ENCODE measurements around the gene ZNF385A. TPM values are rescaled to one million over a fixed set of nuclear protein-coding genes. Genes with fewer than 3 reads are reported as not detected.

ZNF385A gene, protein sequence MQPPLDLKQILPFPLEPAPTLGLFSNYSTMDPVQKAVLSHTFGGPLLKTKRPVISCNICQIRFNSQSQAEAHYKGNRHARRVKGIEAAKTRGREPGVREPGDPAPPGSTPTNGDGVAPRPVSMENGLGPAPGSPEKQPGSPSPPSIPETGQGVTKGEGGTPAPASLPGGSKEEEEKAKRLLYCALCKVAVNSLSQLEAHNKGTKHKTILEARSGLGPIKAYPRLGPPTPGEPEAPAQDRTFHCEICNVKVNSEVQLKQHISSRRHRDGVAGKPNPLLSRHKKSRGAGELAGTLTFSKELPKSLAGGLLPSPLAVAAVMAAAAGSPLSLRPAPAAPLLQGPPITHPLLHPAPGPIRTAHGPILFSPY
- 10 to 100 TPM in 3 of 4 donors, 1 to 10 TPM in 1; 9.0 to 19.8 (median 13.5) TPM for total RNA-seq

DNA sequence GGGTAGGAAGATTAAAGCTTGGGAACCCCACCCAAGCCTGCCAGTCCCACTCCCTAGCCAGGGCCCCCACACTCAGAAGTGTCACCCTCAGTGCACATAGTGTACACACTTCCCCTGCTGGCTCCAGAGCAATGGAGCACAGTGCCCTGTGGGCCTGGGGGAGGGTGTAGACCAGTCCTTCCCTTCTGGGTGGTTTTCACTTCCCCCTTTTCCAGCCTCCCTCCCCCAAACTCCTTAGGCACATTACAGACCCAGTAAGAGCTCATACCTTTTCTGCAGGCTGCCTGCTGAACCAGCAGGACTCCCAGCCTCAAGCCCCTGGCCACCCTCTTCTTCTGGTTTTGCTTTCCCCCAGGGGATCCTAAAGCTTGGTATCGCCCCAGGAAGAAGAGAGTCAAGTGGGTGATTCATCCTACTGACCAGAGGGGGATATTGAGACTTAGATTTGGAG is at the start of gene ZNF385A:
ZNF385A (minus strand) TSS at position 143 of the 451 bp plus-strand sequence. CDS start 219 bp downstream, outside the sequence.
- peaks cover 0 to 22% (median 7%) of the 10 kb centered on the region in 4 donors for H3K4me1 ChIP-seq
- H3K9me3 ChIP-seq: no peaks in the 10 kb centered on the region
- H3K4me3 ChIP-seq: peak within 1 kb of the TSS in 1 of 4 donors; percentile 16
- 77 to 100% methylated on average over 1 of the region's 1 CpG for WGBS, 2 donors
- peak in 1 of 2 donors; percentile 8 for TF ChIP-seq EP300 (IDR thresholded peaks at IDR 0.05)
- TF ChIP-seq, protein P1, sequence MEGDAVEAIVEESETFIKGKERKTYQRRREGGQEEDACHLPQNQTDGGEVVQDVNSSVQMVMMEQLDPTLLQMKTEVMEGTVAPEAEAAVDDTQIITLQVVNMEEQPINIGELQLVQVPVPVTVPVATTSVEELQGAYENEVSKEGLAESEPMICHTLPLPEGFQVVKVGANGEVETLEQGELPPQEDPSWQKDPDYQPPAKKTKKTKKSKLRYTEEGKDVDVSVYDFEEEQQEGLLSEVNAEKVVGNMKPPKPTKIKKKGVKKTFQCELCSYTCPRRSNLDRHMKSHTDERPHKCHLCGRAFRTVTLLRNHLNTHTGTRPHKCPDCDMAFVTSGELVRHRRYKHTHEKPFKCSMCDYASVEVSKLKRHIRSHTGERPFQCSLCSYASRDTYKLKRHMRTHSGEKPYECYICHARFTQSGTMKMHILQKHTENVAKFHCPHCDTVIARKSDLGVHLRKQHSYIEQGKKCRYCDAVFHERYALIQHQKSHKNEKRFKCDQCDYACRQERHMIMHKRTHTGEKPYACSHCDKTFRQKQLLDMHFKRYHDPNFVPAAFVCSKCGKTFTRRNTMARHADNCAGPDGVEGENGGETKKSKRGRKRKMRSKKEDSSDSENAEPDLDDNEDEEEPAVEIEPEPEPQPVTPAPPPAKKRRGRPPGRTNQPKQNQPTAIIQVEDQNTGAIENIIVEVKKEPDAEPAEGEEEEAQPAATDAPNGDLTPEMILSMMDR (IDR thresholded peaks at IDR 0.05): no peak
- TF ChIP-seq POLR2A (IDR thresholded peaks at IDR 0.05): no peak
- no peak for DNase-seq (ENCODE audit: low spot score in 2 of 2)
- H3K27me3 ChIP-seq: no peaks in the 10 kb centered on the region
- H3K27ac ChIP-seq: peak within 1 kb of the TSS in 3 of 4 donors; percentile 54 to 75 (median 56)
- H3K36me3 ChIP-seq: no peaks in the 10 kb centered on the region

DNA sequence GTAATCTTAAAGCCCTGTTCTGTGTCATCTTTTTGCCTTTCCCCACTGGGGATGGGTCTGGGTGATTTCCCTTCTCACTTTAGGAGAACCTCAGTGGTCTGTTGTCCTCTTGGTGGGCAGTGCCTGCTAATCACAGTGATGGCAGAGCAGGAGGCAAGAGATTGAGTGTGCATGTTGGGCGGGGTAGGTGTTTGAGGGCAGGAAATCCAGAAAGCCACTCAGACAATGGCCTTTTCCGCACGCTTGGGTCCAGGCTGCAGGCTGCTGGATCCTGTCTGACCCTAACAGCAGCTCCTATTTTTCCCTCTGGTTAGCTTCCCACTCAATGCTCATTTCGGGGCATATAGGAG is 48.3 kb upstream of the ZNF385A start:
- Histone ChIP-seq H3K36me3 (no peaks in the 10 kb centered on the region), H3K4me1 (peaks cover 0 to 28% (median 5%) of the 10 kb centered on the region in 4 donors), H3K27ac (peak overlapping the region in 2 of 4 donors; percentile 41 to 55), H3K4me3 (no peak overlapping the region), H3K27me3 (no peaks in the 10 kb centered on the region), H3K9me3 (no peaks in the 10 kb centered on the region)
- WGBS, 2 donors: 68 to 70% methylated on average over 4 of the region's 4 CpGs
- TF ChIP-seq EP300 (IDR thresholded peaks at IDR 0.05): peak in 1 of 2 donors; percentile 6
- TF ChIP-seq, protein P1 (IDR thresholded peaks at IDR 0.05): no peak
- no peak for DNase-seq (ENCODE audit: low spot score in 2 of 2)

DNA sequence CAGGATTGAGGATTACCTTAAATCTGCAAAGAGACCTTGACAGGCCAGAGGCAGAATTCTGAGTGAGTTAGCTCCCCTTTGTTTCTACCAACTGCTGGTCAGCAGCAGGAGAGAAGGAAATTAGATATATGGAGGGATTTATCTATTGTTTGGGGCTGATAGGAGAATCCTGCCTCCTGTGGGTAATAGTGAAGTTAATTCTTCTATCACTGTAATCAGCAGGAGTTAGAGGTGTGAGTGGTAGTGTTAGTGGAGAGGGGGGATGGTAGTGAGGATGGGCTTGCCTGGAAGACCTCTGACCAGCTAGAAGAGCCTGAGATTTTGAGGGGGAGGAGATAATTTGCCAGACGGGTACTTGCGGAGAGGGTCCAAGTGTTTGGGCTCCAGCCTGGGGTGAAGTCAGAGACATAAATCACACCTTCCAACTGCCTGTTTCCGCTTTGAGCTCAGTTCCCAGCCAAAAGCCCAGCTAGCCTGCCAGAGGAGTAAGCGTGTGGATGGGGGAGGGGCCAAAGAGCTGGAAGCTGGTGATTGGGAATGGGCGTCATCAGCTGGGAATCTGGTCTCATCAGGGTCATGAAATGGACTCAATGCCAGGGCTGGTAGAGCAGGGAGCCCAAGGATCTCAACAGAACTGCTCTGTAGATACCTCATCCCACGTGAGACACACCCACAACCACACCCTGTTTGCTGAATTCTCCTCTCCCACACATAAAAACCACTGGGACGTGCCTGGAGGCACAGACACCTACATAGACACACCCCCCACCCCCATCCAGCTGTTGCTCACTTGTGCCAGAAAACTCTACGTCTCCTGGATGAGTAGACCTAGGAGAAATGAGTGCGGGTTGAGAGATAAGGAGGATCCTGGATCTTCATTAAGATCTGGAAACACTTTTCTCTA is 47.6 kb upstream of the ZNF385A start:
- peaks cover 0 to 32% (median 7%) of the 10 kb centered on the region in 4 donors for H3K4me1 ChIP-seq
- H3K4me3 ChIP-seq: no peak overlapping the region
- 32 to 41% methylated on average over 8 to 9 of the region's 9 CpGs for WGBS, 2 donors

DNA sequence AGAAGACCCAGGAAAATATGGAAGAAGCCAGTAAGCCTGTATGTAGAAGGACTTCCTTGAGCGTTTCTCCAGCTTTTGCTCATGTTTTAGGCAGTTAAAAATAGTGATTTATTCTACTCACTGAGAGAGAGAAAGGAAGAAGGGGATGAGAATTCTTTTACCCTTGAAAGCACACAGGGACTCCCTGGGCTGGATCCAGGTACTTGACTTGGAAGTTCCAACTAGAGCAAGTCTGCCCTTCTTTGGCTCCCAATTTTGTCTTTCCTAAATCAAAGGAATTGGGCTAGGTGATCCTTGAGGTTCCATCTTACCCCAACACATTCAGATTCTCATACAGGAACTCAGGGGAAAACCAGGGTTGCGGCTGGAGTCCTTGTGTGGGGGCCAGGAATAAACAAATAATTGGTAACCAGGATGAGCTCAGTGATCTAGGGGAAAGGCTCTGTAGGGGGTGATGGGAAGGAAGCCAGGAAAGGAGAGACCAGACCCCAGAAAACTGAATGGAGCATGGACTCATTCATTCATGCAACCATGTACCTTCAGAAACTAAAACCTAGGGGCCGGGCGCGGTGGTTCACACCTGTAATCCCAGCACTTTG is 46.0 kb upstream of the ZNF385A start:
- Histone ChIP-seq H3K27ac (no peak overlapping the region), H3K4me1 (peaks cover 0 to 47% (median 11%) of the 10 kb centered on the region in 4 donors), H3K36me3 (no peaks in the 10 kb centered on the region), H3K4me3 (no peak overlapping the region), H3K9me3 (no peaks in the 10 kb centered on the region), H3K27me3 (no peaks in the 10 kb centered on the region)
- DNase-seq (ENCODE audit: low spot score in 2 of 2): no peak
- WGBS, 2 donors: 92 to 93% methylated on average over 5 of the region's 5 CpGs
- TF ChIP-seq, protein P1 (IDR thresholded peaks at IDR 0.05): no peak
- TF ChIP-seq POLR2A (IDR thresholded peaks at IDR 0.05) (no peak), EP300 (IDR thresholded peaks at IDR 0.05) (no peak)

More for the DNA sequence above, 47.6 kb upstream of the ZNF385A start:
- no peaks in the 10 kb centered on the region for H3K9me3 ChIP-seq
- DNase-seq (ENCODE audit: low spot score in 2 of 2): peak in 1 of 2 donors; percentile 27
- TF ChIP-seq, protein P1 (IDR thresholded peaks at IDR 0.05): no peak
- TF ChIP-seq EP300 (IDR thresholded peaks at IDR 0.05): peak in 1 of 2 donors; percentile 29
- no peaks in the 10 kb centered on the region for H3K36me3 ChIP-seq
- peak overlapping the region in 2 of 4 donors; percentile 41 to 55 for H3K27ac ChIP-seq
- no peaks in the 10 kb centered on the region for H3K27me3 ChIP-seq

Data from tibial nerve (tissue), 4 donors.